Stomach (tissue), 4 donors: ENCODE results near the gene PEX11B.

Experiments
- POLR2AphosphoS5 ChIP-seq, 3 donors: sonication (generic); formaldehyde crosslinking; IDR thresholded peaks; one replicate each; pipeline ENCODE4 v1.6.1; 2016; ENCODE audit warnings: antibody characterized with exemption in 3 of 3
- TF ChIP-seq, protein P1 (sequence below), 7 experiments: fragments of 450-650 bp in 4 of 7; fragments of 200-600 bp in 3 of 7; sonication (generic) in 3 of 7; IDR thresholded peaks; one replicate each; pipeline ENCODE4 v1.5.1; 2016 to 2019; ENCODE audit warnings: antibody characterized with exemption in 7 of 7, control low read depth in 2 of 7, mild to moderate bottlenecking in 1 of 7

- TF ChIP-seq, protein P1, sequence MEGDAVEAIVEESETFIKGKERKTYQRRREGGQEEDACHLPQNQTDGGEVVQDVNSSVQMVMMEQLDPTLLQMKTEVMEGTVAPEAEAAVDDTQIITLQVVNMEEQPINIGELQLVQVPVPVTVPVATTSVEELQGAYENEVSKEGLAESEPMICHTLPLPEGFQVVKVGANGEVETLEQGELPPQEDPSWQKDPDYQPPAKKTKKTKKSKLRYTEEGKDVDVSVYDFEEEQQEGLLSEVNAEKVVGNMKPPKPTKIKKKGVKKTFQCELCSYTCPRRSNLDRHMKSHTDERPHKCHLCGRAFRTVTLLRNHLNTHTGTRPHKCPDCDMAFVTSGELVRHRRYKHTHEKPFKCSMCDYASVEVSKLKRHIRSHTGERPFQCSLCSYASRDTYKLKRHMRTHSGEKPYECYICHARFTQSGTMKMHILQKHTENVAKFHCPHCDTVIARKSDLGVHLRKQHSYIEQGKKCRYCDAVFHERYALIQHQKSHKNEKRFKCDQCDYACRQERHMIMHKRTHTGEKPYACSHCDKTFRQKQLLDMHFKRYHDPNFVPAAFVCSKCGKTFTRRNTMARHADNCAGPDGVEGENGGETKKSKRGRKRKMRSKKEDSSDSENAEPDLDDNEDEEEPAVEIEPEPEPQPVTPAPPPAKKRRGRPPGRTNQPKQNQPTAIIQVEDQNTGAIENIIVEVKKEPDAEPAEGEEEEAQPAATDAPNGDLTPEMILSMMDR (IDR thresholded peaks at IDR 0.05): no peak
- TF ChIP-seq POLR2AphosphoS5 (IDR thresholded peaks at IDR 0.05): no peak
These were observed 34.4 kb upstream of the PEX11B start for GRCh38 chr1:145952903-145953302.
